Measurements from ENCODE around the gene CORO1C.

The CORO1C gene

DNA sequence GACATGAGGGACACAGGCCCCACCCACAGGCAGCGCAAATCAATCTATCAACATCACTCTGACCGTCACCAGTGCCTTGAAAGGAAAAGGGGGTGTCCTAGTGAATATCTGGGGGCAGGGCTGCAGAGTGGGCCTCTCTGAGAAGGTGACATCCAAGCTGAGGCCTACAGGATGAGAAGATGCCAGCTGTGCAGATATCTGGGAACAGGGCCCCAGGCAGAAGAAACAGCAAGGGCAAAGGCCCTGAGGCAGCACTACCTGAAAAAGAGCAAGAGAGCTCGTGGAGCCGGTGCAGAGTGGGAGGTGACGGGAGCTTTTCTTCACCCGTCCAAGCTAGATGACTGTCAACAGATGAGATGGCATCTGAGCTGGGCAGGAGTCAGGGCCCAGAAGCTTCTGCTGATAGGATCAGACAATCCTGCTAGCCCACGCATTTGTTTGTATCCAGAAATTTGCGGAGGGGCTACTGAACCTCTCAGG is 120.9 kb downstream of the CORO1C start:
- no peak for DNase-seq

DNA sequence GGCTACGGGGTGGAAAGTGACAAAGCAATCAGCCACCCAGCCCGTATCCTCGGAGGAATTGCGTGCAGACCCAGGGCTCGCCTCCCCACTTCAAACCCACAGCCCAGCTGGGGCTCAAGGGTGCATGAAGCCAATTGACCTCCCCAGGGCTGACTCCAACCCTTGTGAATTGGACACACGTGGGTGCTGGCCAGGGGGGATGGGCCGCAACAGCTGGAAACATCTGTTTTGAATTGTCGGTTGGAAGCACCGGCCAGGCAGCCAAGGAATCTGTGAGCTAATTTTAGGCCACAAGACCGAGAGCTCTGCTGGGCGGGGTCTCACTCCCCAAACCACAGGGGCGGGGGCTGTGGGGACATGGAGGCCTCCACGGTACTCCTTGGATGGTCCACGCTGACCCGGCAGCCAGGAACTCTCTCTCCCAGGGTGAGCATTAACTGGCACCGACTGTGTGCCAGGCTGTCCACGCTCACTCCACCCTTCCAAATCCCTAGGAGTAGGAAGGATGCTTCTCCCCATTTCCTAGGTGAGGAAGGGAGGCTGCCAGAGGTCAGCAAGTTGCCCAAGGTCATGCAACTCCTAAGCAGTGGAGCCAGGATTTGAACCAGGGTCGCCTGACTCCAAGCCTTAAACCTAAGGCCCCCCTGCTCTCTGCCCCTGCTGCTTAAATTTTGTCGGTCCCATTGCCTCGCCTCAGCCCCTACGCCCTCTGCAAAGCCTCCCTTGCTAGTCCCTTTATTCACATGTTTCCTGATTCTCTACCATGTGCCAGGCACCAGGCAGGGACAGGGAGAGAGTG is 121.6 kb downstream of the CORO1C start:
- DNase-seq = no peak

DNA sequence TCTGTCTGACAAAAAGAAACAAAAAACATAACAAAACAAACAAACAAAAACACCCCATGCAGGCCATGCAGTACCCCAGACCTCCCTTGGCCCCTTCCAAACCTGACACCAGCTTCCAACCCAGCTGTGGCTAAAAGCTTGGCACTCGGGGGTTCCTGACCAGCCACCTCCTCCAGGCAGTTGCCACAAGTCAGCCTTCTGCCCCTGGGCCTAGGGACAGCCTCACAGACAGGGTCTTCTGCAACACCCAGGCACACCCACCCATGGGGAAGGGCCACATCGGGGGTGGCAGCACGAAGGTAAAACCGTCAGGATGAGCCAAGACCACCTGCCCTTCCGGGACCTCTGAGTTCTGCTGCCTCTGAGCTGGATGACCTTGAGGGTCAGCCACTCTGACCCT is 122.7 kb downstream of the CORO1C start:
- no peak for DNase-seq

DNA sequence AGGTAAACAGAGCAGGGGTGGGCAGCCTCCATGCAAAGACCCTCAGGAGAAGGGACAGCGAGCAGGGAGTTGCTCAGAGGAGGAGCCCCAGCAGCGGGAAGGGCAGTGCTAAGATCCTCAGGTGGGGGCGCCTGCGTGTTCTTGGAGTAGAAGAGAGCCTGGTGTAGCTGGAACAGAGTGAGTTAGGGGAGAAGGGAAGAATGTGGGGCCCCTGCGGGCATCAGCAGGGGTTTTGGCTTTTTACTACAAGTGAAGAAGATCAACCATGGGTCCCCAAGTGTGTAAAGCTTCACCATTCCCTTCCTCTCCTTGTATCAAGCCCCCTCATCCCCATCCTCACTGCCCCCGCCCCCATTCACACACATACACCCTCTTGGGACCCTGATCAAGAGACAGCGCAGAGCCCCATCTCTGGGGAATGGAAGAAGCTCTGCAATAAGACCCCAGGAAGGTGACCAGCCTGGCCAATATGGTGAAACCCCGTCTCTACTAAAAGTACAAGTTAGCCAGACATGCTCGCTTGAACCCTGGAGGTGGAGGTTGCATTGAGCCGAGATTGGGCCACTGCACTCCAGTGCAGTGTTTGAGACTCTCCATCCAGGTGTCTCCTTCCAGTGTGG is 123.2 kb downstream of the CORO1C start:
- DNase-seq = no peak

DNA sequence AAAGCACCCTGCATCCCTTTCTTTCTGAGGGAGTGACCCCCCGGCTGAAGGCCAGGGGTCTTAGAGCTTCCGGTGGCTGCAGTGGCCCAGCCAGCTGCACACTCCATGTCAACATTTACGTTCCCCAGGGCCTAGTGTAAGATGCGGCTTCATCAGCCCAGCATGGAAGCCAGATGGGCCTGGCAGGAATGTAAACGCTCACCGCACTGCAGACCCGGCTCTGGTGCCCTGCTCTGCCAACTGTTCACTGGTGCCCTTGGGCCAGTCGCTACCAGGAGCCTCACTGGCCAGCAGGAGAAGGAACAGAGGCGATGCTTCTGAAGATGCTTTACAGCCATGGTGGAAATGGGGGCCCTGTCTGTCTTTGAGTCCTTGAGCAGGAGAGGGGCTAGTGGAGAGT is 124.8 kb downstream of the CORO1C start:
- DNase-seq = no peak

DNA sequence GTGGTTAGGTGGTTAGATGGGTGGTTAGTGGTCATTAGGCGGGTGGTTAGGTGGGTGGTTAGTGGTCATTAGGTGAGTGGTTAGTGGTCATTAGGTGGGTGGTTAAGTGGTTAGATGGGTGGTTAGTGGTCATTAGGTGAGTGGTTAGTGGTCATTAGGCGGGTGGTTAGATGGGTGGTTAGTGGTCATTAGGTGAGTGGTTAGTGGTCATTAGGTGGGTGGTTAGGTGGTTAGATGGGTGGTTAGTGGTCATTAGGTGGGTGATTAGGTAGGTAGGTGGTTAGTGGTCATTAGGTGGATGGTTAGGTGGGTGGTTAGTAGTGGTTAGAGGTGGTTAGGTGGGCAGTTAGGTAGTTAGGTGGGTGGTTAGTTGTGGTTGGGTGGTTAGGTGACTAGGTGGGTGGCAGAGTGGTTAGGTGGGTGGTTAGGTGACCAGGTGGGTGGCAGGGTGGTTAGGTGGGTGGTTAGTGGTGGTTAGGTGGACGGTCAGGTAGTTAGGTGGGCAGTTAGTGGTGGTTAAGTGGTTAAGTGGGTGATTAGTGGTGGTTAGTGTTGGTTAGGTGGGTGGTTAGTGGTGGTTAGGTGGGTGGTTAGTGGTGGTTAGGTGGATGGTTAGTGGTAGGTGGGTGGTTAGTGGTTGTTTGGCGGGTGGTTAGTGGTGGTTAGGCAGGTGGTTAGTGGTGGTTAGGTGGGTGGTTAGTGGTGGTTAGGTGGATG is 125.5 kb downstream of the CORO1C start:
- no peak for DNase-seq

DNA sequence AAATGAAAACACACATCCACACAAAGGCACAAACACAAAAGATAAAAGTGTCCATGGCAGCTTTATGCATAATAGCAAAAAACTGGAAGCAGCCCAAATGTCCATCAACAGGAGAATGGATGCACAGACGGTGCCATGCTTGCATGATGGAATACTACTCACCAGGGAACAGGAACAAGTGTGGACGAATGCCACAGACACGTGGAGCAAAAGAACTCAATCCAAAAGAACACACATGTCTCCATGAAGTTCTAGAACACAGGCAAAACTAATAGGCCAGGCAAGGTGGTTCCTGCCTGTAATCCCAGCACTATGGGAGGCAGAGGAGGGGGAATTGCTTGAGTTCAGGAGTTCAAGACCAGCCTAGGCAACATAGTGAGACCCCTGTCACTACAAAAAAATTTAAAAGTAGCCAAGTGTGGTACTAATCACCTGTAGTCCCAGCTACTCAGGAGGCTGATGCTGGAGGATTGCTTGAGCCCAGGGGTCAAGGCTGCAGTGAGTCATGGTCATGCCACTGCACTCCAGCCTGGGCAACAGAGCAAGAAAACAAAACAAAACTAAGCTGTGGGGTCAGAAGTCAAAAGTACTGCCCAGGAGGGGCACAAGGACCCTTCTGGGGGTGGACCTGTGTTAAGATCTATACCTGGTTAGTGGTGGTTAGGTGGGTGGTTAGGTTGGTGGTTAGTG is 126.2 kb downstream of the CORO1C start:
- DNase-seq = no peak

DNA sequence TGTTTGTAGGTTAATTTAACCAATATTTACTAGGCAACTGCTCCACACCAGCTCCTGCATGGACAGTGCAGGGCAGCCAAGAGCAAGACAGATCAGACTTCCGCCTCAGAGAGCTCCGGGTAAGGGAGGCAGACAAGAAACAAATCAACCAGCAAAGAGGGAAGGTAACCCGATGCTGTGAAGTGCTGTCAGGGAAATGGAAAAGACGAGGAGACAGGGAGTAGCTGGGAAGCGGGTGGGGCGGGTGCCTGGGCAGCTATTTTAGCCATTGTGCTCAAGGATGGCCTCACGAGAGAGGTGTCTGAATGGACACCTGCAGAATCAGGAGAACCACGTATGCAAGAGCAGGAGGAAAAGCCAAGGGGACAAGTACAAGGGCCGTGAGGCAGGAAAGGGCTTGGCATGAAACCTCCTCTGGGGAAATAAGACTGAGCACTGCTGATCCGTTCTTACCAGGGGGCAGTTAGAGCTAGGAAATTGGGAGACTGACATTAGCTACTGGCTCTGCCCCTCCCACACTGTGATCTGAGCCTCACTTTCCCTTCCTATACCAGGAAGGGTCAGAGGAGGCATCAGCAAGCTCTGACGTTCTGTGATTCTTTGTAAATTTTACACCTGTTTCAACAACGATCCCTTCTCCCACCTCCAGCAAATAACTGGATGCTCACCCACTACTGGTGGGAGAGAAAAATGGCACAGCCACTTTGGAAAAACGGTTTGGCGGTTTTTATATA is 126.9 kb downstream of the CORO1C start:
- no peak for DNase-seq

DNA sequence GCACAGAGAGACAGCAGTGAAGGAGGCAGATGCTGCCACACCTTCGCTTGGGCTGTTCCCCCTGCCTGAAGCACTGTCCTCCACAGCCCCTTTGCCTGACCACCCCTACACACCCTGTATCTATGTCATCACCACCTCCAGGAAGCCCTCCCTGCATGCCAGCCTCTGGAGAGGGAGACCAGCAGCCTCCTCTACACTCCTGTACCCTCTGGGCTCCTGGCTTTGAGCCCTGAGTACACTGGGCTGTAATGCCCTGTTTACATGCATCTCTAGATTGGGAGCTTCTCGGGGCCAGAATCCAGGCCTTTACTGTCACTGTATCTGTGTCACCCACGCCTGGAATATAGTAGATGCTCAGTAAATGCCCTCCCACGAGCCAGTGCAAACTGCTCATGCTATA is 127.6 kb downstream of the CORO1C start:
- DNase-seq = no peak

DNA sequence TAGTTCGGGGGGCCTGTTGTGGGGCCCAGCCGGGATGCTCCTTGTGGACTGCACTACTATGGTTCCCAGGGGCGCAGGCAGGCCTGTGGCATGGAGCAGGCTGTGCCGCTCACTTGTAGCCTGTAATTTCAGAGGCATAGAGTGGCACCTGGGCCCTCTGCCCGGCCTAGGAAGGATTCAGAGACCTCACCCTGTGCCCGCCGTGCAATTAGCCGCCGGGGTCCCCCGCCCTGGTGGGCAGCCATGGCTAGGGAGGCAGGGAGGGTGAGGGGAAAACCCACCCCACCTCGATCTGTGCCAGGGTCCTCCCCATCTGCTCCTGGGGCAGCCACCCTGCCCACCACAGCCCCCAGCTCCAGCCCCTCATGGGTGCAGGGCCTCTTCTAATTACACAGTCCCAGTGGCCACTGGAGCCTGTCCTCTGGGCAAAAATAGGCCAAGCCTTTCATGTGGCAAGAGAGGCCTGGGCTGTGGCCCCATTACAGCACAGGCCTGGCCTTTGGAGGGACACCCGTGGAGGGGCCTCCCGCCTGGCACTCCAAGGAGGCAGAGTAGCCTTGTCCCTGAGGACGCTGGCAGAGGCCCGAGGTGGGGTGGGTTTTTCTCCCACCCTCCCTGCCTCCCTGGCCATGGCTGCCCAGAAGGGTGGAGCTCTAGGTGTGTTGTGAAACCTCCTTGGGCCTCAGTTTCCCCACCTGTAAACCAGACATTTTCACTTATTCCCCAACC is 128.2 kb downstream of the CORO1C start:
- DNase-seq = no peak

DNA sequence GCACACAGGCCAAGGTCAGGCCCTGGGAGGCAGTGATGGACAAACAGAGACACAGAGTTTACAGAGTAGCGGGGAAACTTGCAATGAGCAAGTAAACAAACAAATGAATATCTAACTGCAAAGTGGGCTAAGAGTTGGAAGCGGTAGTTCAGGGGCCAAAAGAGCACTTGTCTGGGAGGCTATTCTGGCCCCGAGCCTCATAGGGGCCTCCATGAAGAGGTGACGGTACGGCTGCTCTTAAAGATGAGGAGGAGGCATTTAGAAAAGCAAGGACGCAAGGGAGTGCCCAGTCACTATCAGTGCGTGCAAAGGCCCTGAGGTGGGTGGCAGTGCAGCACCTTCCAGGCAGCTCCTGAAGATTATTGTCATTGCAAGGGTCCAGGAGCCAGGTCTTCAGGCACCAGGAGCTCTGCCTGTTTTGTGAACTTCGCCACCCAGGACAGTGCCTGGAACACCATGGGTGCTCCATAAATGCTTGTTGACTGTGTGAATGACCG is 129.1 kb downstream of the CORO1C start:
- DNase-seq = no peak

DNA sequence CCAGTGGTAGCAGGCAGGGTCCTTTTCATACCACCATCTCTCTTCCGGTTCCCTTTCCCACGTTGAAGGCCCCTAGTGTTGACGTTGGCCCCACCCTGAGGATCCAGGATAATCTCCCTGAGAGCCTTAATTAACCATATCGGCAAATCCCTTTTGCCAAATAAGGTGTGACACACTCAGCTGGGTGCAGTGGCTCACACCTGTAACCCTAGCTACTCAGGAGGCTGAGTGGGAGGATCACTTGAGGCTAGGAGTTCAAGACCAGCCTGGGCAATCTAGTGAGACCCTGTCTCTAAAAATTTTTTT is 130.7 kb downstream of the CORO1C start:
- no peak for DNase-seq

DNA sequence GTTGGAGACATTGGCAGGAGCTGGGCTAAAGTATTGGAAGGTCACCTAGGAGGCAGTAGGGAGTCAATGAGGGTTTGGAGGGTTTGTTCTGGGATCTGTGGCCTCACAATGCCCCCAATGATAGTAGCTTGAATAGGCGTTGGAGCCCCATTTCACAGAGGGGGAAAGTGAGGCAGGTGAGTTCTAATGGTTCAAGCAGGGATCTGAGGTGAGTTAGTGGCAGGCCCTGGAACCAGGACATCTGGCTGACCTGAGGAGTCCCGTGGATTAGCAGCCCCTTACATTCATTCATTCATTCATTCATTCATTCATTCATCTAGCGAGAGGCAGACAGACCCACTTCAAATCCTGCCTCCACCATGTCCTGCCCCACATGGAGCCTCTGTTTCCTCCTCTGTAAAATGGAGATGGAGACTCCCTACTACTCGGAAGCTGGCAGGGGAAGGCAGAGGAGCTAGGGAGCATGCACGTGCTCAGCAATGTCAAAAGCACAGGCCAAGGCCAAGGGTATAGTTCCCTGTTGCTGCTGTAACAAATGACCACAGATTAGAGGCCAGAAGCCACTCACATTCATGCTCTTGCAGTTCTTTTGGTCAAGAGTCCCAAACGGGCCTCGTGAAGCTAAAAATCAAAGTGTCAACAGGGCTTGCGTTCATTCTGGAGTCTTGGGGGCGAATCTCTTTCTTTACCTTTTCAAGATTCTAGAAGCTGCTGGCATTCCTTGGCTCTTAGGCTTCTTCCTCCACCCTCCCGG is 131.2 kb downstream of the CORO1C start:
- no peak for DNase-seq

DNA sequence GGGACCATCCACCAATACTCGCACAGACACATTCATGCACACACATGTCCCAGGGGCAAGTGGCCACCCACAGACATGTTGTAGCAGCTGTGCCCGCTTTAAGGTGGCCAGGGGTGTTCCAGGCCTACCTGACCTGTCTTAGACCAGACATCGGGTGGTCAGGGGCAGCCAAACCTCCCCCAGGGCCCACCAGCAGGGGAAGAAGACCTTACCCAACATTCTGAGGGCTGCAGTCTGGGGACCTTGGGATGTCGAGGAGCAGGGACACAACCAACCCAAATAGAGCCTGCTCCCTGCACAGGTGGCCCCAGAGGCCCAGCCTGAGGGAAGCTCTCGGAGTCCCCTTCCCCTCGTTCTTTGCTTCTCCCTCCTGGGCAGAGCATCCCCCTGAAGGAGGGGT is 131.8 kb downstream of the CORO1C start:
- no peak for DNase-seq

DNA sequence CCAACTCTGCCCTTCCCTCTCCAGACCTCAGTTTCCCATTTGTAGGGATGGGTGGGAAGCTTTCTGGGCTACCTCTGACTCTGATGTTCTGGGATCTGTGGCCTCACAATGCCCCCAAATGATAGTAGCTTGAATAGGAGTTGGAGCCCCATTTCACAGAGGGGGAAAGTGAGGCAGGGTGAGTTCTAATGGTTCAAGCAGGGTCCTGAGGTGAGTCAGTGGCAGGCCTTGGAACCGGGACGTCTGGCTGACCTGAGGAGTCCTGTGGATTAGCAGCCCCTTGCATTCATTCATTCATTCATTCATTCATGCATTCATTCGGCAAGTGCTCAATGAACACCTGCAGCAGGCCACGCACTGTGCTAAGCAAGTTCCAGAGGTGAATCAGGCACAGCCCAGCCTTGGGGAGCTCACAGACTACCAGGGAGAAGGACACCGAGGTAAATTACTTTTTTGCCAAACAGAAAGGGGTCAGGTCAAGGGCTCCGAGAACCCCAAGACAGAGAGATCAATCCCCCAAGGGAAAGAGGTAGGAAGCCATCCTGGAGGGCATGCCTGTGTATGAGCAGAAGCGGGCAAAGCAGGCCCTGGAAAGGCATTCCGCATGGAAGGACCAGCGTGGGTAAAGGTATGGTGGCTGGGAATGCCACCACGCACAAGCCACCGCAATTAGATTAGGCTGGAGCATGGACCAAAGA is 132.6 kb downstream of the CORO1C start:
- DNase-seq = no peak

DNA sequence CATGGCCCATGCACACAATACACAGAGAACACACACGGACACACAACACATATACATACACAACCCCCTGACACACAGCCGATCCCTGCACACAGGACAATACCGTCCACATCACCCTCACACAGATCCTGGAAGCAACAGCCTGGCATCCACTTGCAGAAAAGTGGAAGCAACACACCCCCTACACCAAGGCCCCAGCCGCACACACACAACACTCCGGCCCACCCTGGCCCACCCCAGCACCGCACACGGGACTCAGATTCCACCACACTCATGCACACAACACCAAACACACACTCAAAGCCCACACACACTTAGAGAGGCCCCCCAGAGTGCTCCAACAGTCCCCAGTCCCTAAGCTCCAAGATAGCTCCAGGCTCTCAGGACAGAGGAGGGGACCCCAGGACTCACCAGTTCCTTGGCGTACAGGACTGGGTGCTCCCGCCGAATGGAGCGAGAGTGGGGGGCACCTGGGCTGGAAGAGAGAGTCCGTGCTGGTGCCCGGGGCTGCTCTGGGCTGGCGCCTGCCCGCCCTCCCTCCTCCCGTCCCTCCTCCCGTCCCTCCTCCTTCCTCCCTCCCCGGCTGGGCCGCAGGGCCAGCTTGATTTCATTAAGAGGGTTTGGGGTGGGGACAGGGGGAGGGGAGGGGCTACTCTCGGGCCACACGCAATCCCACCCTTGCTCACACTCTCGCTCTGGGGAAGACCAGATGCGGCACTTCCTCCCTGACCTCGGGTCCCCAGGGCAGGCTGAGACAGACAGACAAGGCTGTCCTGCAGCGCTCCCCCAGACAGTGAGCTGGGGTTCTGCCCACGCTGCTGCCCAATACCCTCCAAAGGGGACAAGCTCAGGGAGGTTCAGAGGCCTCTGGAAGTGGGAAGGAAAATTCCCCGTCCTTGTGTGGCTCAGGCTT is 133.5 kb downstream of the CORO1C start, which contains the start of gene TMEM119:
Gene TMEM119, minus strand, starts transcription at position 526 of the 913 bp plus-strand sequence. CDS start 5,701 bp downstream, outside the sequence.
- no peak for DNase-seq

DNA sequence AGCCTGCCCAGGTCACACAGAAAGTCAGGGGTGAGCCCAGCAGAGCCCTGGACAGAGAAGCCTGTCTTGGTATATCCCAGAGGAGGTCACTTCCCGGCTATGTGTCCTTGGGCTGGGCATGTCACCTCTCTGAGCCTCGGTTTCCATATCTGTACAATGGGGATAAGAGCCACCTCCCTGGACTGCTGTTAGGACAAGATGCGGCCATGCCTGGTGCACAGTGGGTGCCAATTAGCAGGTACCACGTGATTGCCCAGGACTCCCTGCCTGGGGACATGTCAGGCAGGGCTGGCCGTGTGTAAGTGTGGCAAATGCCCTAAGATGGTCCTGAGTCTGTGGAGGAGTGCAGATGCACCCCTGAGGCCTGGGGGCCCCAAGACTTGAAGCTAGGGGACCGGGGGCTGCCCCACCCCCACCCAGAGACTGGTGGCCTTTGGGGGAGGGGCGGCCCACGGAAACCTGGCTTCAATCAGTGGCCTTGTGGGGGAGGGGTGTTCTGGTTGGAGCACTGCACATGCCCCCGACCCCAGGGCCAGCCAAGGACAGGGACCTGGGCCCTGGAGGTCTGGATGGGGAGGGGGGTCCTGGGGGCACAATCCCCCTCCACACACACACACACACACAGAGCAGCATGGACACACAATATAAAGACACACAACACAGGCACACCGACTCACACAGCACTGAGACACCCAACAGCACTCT is 134.3 kb downstream of the CORO1C start:
- DNase-seq = no peak
